K562 (cell line): Measurements from ENCODE around the gene CHAC1. TPM values are rescaled to one million over a fixed set of nuclear protein-coding genes. Genes with fewer than 3 reads are reported as not detected.

Source experiments
- CREBBP ChIP-seq: IDR thresholded peaks from one replicate; pipeline ENCODE4 v1.6.1; 2012; ENCODE audit warnings: low read depth, mild to moderate bottlenecking, control low read depth, inconsistent platforms, low read length
- E2F3 ChIP-seq: fragments of 250-450 bp; sonication (Bioruptor Pico); IDR thresholded peaks from 2 replicates; pipeline ENCODE4 v1.4.0; 2020; ENCODE audit warnings: mild to moderate bottlenecking
- KLF16 ChIP-seq: IDR thresholded peaks from 2 replicates; pipeline ENCODE4 v1.6.1; 2016; ENCODE audit warnings: antibody characterized with exemption
- MCM2 ChIP-seq: fragments of 450-650 bp; IDR thresholded peaks from 2 replicates; pipeline ENCODE4 v1.6.1; 2017; ENCODE audit warnings: low read depth, mild to moderate bottlenecking
- NELFE ChIP-seq: IDR thresholded peaks from 2 replicates; pipeline ENCODE4 v1.6.1; 2011; ENCODE audit warnings: mild to moderate bottlenecking; ENCODE audit not compliant: insufficient read depth, insufficient read length
- PHB2 ChIP-seq: fragments of 450-650 bp; IDR thresholded peaks from 2 replicates; pipeline ENCODE4 v1.6.1; 2017; ENCODE audit warnings: low read depth
- PML ChIP-seq: IDR thresholded peaks from 2 replicates; pipeline ENCODE4 v1.6.1; 2012; ENCODE audit warnings: low read length, inconsistent platforms
- RUNX1 ChIP-seq: sonication (generic); IDR thresholded peaks from 2 replicates; pipeline ENCODE4 v1.6.1; 2016; ENCODE audit warnings: antibody characterized with exemption, low read depth
- ZNF699 ChIP-seq: fragments of 250-450 bp; sonication (Bioruptor Pico); IDR thresholded peaks from 2 replicates; pipeline ENCODE4 v1.8.0; 2021; ENCODE audit warnings: mild to moderate bottlenecking, moderate library complexity; ENCODE audit not compliant: insufficient replicate concordance
- ZNF77 ChIP-seq: fragments of 250-450 bp; sonication (Bioruptor Pico); IDR thresholded peaks from 2 replicates; pipeline ENCODE4 v1.5.0; 2020
- polyA plus RNA-seq, 8 experiments: library from polyadenylated mRNA; depleted of rRNA in 4 of 8; stranded (reverse) in 5 of 8; unstranded in 3 of 8; fragments of >200 nt; fragmentation: Nextera tagmentation in 2 of 8; fragmentation: Illumina TruSeq in 1 of 8; extraction: Ambion mirVana in 2 of 8; extraction: Trizol in 1 of 8; gene quantifications; 2 replicates each; pipeline versions ENCODE4 v1.2.1 to v1.2.3, GENCODE V29; 2011 to 2014; ENCODE audit warnings: inconsistent platforms in 1 of 8, missing spikeins in 1 of 8
- total RNA-seq, 7 experiments: library from RNA; depleted of rRNA in 6 of 7; stranded (reverse); fragments of >200 nt in 6 of 7; fragmentation: Illumina TruSeq in 2 of 7; extraction: Trizol in 2 of 7; gene quantifications; 2 replicates each; pipeline versions ENCODE4 v1.2.1 to v1.2.3, GENCODE V29; 2011 to 2021; ENCODE audit warnings: low replicate concordance in 1 of 7
- TF ChIP-seq, protein P1 (sequence below), 2 experiments: fragments of 450-650 bp; formaldehyde crosslinking in 1 of 2; IDR thresholded peaks; 2 replicates each; pipeline versions ENCODE4 v1.4.0 to v1.6.1; 2014 to 2020; ENCODE audit warnings: mild to moderate bottlenecking in 2 of 2, borderline replicate concordance in 1 of 2, low read depth in 1 of 2
- TF ChIP-seq, protein P2 (sequence below): fragments of 250-450 bp; sonication (Bioruptor Pico); IDR thresholded peaks from 2 replicates; pipeline ENCODE4 v1.8.0; 2022; ENCODE audit warnings: moderate library complexity, mild to moderate bottlenecking, inconsistent platforms
- TF ChIP-seq, protein P3 (sequence below): fragments of 250-450 bp; sonication (Bioruptor Pico); IDR thresholded peaks from 2 replicates; pipeline ENCODE4 v1.5.0; 2021
- TF ChIP-seq, protein P4 (sequence below): fragments of 450-650 bp; conservative IDR thresholded peaks from 2 replicates; pipeline ENCODE4 v1.6.1; 2016; ENCODE audit warnings: missing genetic modification characterization, low read depth, mild to moderate bottlenecking, control low read depth, missing compliant biosample characterization
- TF ChIP-seq, protein P5 (sequence below), 2 experiments: fragments of 450-650 bp; conservative IDR thresholded peaks; 2 replicates each; pipeline ENCODE4 v1.6.1; 2017; ENCODE audit warnings: mild to moderate bottlenecking in 2 of 2, moderate library complexity in 2 of 2

CHAC1 gene
- total and polyA plus RNA-seq, 9 of the 15 experiments (the other 6 are each of a cell fraction or from before 2014, with no cell fraction given): 0.47 to 39.0 (median 7.5) TPM

DNA sequence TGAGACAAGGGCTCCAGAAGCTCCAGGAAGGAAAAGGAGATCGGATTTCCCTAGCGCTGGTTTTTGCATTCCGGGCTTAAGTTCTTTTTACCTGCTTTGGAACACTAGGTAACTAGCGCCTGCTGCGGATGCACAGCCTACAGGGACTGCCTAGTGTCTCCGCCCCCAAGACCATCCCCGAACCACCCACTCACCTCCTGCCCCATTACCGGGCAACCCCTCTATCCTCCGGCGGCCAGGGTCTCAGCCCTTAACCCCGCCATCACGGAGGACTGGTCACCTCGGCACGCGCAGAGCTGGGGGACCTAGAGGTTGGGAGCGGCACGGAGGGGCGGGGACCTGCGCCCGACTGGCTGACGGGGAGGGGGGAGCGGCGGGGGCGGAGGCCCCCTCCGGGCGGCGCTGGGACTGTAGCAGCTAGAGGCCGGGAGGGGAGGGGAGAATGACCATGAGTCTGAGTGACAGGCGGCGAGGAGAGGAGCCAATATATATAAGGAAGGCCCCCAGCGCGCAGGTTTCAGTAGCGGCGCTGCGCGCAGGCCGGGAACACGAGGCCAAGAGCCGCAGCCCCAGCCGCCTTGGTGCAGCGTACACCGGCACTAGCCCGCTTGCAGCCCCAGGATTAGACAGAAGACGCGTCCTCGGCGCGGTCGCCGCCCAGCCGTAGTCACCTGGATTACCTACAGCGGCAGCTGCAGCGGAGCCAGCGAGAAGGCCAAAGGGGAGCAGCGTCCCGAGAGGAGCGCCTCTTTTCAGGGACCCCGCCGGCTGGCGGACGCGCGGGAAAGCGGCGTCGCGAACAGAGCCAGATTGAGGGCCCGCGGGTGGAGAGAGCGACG, 24.2 kb upstream of the CHAC1 start, which contains the start of gene DLL4 (continued):
- TF ChIP-seq, protein P1, sequence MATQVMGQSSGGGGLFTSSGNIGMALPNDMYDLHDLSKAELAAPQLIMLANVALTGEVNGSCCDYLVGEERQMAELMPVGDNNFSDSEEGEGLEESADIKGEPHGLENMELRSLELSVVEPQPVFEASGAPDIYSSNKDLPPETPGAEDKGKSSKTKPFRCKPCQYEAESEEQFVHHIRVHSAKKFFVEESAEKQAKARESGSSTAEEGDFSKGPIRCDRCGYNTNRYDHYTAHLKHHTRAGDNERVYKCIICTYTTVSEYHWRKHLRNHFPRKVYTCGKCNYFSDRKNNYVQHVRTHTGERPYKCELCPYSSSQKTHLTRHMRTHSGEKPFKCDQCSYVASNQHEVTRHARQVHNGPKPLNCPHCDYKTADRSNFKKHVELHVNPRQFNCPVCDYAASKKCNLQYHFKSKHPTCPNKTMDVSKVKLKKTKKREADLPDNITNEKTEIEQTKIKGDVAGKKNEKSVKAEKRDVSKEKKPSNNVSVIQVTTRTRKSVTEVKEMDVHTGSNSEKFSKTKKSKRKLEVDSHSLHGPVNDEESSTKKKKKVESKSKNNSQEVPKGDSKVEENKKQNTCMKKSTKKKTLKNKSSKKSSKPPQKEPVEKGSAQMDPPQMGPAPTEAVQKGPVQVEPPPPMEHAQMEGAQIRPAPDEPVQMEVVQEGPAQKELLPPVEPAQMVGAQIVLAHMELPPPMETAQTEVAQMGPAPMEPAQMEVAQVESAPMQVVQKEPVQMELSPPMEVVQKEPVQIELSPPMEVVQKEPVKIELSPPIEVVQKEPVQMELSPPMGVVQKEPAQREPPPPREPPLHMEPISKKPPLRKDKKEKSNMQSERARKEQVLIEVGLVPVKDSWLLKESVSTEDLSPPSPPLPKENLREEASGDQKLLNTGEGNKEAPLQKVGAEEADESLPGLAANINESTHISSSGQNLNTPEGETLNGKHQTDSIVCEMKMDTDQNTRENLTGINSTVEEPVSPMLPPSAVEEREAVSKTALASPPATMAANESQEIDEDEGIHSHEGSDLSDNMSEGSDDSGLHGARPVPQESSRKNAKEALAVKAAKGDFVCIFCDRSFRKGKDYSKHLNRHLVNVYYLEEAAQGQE (IDR thresholded peaks at IDR 0.05; ENCODE audit: borderline replicate concordance): peak; percentile 93
- TF ChIP-seq, protein P1 (CRISPR knock-in tag; IDR thresholded peaks at IDR 0.05; ENCODE audit: low read depth): no peak
- TF ChIP-seq, protein P2, sequence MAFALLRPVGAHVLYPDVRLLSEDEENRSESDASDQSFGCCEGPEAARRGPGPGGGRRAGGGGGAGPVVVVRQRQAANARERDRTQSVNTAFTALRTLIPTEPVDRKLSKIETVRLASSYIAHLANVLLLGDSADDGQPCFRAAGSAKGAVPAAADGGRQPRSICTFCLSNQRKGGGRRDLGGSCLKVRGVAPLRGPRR (CRISPR knock-in tag): no peak
- peak; percentile 13; the same call in 1 of the 2 replicates for TF ChIP-seq KLF16
- TF ChIP-seq MCM2: no peak
- TF ChIP-seq, protein P3, sequence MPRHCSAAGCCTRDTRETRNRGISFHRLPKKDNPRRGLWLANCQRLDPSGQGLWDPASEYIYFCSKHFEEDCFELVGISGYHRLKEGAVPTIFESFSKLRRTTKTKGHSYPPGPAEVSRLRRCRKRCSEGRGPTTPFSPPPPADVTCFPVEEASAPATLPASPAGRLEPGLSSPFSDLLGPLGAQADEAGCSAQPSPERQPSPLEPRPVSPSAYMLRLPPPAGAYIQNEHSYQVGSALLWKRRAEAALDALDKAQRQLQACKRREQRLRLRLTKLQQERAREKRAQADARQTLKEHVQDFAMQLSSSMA (CRISPR knock-in tag): no peak
- no peak for TF ChIP-seq ZNF699 (CRISPR knock-in tag)
- TF ChIP-seq, protein P4, sequence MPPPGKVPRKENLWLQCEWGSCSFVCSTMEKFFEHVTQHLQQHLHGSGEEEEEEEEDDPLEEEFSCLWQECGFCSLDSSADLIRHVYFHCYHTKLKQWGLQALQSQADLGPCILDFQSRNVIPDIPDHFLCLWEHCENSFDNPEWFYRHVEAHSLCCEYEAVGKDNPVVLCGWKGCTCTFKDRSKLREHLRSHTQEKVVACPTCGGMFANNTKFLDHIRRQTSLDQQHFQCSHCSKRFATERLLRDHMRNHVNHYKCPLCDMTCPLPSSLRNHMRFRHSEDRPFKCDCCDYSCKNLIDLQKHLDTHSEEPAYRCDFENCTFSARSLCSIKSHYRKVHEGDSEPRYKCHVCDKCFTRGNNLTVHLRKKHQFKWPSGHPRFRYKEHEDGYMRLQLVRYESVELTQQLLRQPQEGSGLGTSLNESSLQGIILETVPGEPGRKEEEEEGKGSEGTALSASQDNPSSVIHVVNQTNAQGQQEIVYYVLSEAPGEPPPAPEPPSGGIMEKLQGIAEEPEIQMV (tag): peak; percentile 45; the same call in 1 of the 2 replicates
- 0 out of 2 replicates have a peak, but pooled peaks have one; percentile 23 for TF ChIP-seq PML
- TF ChIP-seq, protein P5, sequence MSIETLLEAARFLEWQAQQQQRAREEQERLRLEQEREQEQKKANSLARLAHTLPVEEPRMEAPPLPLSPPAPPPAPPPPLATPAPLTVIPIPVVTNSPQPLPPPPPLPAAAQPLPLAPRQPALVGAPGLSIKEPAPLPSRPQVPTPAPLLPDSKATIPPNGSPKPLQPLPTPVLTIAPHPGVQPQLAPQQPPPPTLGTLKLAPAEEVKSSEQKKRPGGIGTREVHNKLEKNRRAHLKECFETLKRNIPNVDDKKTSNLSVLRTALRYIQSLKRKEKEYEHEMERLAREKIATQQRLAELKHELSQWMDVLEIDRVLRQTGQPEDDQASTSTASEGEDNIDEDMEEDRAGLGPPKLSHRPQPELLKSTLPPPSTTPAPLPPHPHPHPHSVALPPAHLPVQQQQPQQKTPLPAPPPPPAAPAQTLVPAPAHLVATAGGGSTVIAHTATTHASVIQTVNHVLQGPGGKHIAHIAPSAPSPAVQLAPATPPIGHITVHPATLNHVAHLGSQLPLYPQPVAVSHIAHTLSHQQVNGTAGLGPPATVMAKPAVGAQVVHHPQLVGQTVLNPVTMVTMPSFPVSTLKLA (conservative IDR thresholded peaks at IDR 0.05): peak in 1 of 2 experiments; percentile 58; a peak in 2 of 4 replicates
- no peak for TF ChIP-seq RUNX1
- TF ChIP-seq ZNF77 (CRISPR knock-in tag): no peak
- no peak for TF ChIP-seq PHB2
- TF ChIP-seq E2F3 (CRISPR knock-in tag): no peak
- TF ChIP-seq NELFE: peak; percentile 28
- no peak for TF ChIP-seq CREBBP
